ENCODE measurements around the gene VEZF1.

DNA sequence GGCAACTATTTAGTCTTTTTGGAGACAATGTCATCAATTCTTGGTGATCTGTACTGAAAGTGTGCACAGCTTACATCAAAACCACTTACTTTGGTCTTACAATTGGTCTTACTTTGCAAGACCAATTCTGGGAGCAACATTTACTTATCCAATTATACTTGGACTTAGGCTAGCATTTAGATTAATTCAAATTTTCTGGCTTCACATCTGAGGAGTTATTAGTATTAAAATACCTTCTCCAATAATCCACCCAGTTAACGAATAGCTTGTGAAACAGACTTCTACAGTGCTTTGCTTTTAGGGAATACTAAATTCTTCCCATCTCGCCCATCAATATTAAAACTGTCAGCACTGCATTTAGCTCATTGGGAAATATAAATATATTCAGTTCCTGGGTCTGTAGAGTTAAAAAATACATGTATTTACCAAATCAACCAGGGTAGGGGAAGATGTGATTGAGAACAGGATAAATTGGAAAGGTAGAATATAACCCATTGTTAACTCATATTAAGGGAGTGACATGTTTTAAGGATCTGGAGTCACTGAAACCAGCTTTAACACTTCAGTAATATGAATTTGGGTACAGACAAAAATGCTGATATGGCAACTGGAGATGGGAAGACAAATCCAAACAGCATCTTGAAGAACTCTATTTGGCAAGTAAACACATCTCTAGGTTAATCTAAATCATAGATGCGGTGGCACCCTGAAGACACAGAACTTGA lies 9.2 kb upstream of the VEZF1 start:
- TF ChIP-seq, protein P1, sequence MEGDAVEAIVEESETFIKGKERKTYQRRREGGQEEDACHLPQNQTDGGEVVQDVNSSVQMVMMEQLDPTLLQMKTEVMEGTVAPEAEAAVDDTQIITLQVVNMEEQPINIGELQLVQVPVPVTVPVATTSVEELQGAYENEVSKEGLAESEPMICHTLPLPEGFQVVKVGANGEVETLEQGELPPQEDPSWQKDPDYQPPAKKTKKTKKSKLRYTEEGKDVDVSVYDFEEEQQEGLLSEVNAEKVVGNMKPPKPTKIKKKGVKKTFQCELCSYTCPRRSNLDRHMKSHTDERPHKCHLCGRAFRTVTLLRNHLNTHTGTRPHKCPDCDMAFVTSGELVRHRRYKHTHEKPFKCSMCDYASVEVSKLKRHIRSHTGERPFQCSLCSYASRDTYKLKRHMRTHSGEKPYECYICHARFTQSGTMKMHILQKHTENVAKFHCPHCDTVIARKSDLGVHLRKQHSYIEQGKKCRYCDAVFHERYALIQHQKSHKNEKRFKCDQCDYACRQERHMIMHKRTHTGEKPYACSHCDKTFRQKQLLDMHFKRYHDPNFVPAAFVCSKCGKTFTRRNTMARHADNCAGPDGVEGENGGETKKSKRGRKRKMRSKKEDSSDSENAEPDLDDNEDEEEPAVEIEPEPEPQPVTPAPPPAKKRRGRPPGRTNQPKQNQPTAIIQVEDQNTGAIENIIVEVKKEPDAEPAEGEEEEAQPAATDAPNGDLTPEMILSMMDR (conservative IDR thresholded peaks at IDR 0.05; ENCODE audit: low read depth, low read length) = no peak
- no peak for TF ChIP-seq EZH2 (IDR thresholded peaks at IDR 0.05; ENCODE audit: low read length, unreplicated experiment)
